Measurements from ENCODE around the gene MAP10.

MAP10 gene

DNA sequence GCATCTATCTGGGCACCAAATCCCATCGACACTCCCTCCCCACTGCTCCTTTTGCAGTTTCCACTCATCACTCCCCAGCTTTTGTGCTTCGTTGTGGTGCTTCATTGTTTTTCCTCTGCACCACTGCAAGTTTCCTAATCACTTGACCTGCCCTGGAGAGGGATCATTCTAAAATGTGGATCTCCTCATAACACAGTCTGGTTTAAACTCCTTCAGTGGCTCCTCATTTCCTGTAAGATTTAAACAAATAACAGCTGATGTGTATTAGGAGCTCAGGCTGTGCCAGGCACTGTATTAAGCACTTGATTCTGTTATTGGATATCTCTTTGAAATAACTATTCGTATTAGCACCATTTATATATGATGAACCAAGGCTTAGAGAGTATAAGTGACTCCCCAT lies 51.3 kb downstream of the MAP10 start:
- DNase-seq (ENCODE audit: low read depth) = no peak
